Parathyroid adenoma (tissue), 2 donors: ENCODE results near the gene LMBR1.

Experiments used
- H2AFZ ChIP-seq: fragments of 300-600 bp; sonication (generic); one replicate; pipeline ENCODE4 v1.7.0; 2017; ENCODE audit warnings: antibody characterized with exemption, mild to moderate bottlenecking
- H3K27ac ChIP-seq: fragments of 300-600 bp; sonication (generic); one replicate; pipeline ENCODE4 v1.7.0; 2017
- H3K27me3 ChIP-seq: fragments of 300-600 bp; sonication (generic); one replicate; pipeline ENCODE4 v1.7.0; 2017; ENCODE audit warnings: low read length; ENCODE audit not compliant: control insufficient read depth, insufficient read depth
- H3K36me3 ChIP-seq: fragments of 300-600 bp; sonication (generic); one replicate; pipeline ENCODE4 v1.7.0; 2017; ENCODE audit warnings: low read length; ENCODE audit not compliant: control insufficient read depth, insufficient read depth
- H3K4me1 ChIP-seq: fragments of 300-600 bp; sonication (generic); one replicate; pipeline ENCODE4 v1.7.0; 2017; ENCODE audit warnings: control low read depth
- H3K4me2 ChIP-seq: fragments of 300-600 bp; sonication (generic); one replicate; pipeline ENCODE4 v1.7.0; 2017; ENCODE audit warnings: low read length
- H3K4me3 ChIP-seq: fragments of 300-600 bp; sonication (generic); one replicate; pipeline ENCODE4 v1.7.0; 2017; ENCODE audit warnings: low read depth, low read length
- H3K79me2 ChIP-seq: fragments of 300-600 bp; sonication (generic); one replicate; pipeline ENCODE4 v1.7.0; 2017; ENCODE audit warnings: control low read depth
- H3K9ac ChIP-seq: fragments of 300-600 bp; sonication (generic); one replicate; pipeline ENCODE4 v1.7.0; 2017; ENCODE audit warnings: mild to moderate bottlenecking
- H3K9me3 ChIP-seq: fragments of 300-600 bp; sonication (generic); one replicate; pipeline ENCODE4 v1.7.0; 2017; ENCODE audit warnings: low read length; ENCODE audit not compliant: control insufficient read depth
- CTCF ChIP-seq: fragments of 300-600 bp; sonication (generic); IDR thresholded peaks from one replicate; pipeline ENCODE4 v1.7.0; 2017; ENCODE audit warnings: antibody characterized with exemption, mild to moderate bottlenecking
- donor health status: primary hyperparathyroidism.

Gene LMBR1

GRCh38 chr7:156659203-156659602 lies 233.8 kb downstream of the LMBR1 start:
- TF ChIP-seq CTCF = no peak
- H3K79me2 ChIP-seq = no peaks in the 10 kb centered on the region
- H3K9me3 ChIP-seq = no peaks in the 10 kb centered on the region
- no peak overlapping the region for H3K27ac ChIP-seq
- no peaks in the 10 kb centered on the region for H3K36me3 ChIP-seq
- H3K4me1 ChIP-seq = no peaks in the 10 kb centered on the region
- no peak overlapping the region for H2AFZ ChIP-seq
- H3K9ac ChIP-seq = no peak overlapping the region
- no peaks in the 10 kb centered on the region for H3K27me3 ChIP-seq
- H3K4me3 ChIP-seq = no peak overlapping the region
- no peak overlapping the region for H3K4me2 ChIP-seq

- TF ChIP-seq CTCF = no peak
- Histone ChIP-seq H3K27me3 (no peaks in the 10 kb centered on the region), H3K79me2 (no peaks in the 10 kb centered on the region), H3K4me3 (no peak overlapping the region), H3K36me3 (no peaks in the 10 kb centered on the region), H3K27ac (no peak overlapping the region), H3K9ac (no peak overlapping the region), H3K4me2 (no peak overlapping the region), H3K9me3 (no peaks in the 10 kb centered on the region), H3K4me1 (no peaks in the 10 kb centered on the region), H2AFZ (no peak overlapping the region)
These were observed 235.3 kb downstream of the LMBR1 start for GRCh38 chr7:156657681-156658080.

- H3K27ac ChIP-seq = no peak overlapping the region
- H3K9ac ChIP-seq = no peak overlapping the region
- H3K4me1 ChIP-seq = no peaks in the 10 kb centered on the region
- no peaks in the 10 kb centered on the region for H3K9me3 ChIP-seq
- no peak for TF ChIP-seq CTCF
- no peak overlapping the region for H2AFZ ChIP-seq
- no peaks in the 10 kb centered on the region for H3K79me2 ChIP-seq
- no peak overlapping the region for H3K4me3 ChIP-seq
- H3K4me2 ChIP-seq = no peak overlapping the region
- H3K27me3 ChIP-seq = no peaks in the 10 kb centered on the region
- no peaks in the 10 kb centered on the region for H3K36me3 ChIP-seq
These were observed 236.4 kb downstream of the LMBR1 start for GRCh38 chr7:156656598-156656997.

GRCh38 chr7:156655983-156656382 lies 237.0 kb downstream of the LMBR1 start:
- no peaks in the 10 kb centered on the region for H3K9me3 ChIP-seq
- no peak overlapping the region for H3K9ac ChIP-seq
- no peaks in the 10 kb centered on the region for H3K79me2 ChIP-seq
- no peak overlapping the region for H3K4me2 ChIP-seq
- H3K36me3 ChIP-seq = no peaks in the 10 kb centered on the region
- TF ChIP-seq CTCF = no peak
- H3K4me3 ChIP-seq = no peak overlapping the region
- no peaks in the 10 kb centered on the region for H3K27me3 ChIP-seq
- H3K27ac ChIP-seq = no peak overlapping the region
- H3K4me1 ChIP-seq = no peaks in the 10 kb centered on the region
- H2AFZ ChIP-seq = no peak overlapping the region

DNA sequence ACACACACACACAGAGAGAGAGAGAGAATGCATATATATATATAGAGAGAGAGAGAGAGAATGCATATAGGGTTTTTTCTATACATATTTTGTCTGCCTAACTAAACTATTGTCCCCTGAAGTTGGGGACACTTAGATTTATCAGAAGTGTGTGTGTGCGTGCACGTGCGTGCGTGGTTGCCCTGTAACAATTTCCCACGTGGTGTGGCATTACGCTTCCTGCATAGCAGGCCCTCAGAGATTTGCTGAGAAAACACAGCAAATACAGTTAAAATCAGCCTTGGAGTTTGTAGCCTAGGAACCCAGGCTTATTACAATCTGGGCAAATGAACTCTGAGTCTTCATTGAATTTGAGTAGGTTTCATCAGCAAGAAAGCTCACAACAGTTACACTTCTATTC lies 237.7 kb downstream of the LMBR1 start:
- no peaks in the 10 kb centered on the region for H3K27me3 ChIP-seq
- H2AFZ ChIP-seq = no peak overlapping the region
- H3K36me3 ChIP-seq = no peaks in the 10 kb centered on the region
- H3K9me3 ChIP-seq = no peaks in the 10 kb centered on the region
- H3K9ac ChIP-seq = no peak overlapping the region
- H3K27ac ChIP-seq = no peak overlapping the region
- no peak overlapping the region for H3K4me2 ChIP-seq
- no peak overlapping the region for H3K4me3 ChIP-seq
- no peak for TF ChIP-seq CTCF
- no peaks in the 10 kb centered on the region for H3K79me2 ChIP-seq
- H3K4me1 ChIP-seq = no peaks in the 10 kb centered on the region
